NOMO-1 treated with dmso at 0.1 percent for 144 hours (cell line): ENCODE data around the gene ARMH2.
"Not testable (repeated sequence)": the region's sequence is repeated elsewhere in the genome, so short reads cannot be mapped to it uniquely, and the experiment has no call there.

Experiments used
- DNase-seq: peaks from one replicate; lab custom pipeline; 2025; ENCODE audit not compliant: unreplicated experiment; lab: John Stamatoyannopoulos, UW

ARMH2 gene

DNA sequence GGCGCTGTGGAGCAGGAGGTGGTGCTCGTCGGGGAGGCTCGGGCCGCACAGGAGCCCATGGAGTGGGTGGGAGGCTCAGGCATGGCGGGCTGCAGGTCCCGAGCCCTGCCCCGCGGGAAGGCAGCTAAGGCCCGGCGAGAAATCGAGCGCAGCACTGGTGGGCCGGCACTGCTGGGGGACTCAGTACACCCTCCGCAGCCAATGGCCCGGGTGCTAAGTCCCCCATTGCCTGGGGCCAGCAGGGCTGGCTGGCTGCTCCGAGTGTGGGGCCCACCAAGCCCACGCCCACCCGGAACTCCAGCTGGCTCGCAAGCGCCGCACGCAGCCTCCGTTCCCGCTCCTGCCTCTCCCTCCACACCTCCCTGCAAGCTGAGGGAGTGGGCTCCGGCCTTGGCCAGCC lies 32.7 kb downstream of the ARMH2 start:
- not testable (repeated sequence) for DNase-seq

DNA sequence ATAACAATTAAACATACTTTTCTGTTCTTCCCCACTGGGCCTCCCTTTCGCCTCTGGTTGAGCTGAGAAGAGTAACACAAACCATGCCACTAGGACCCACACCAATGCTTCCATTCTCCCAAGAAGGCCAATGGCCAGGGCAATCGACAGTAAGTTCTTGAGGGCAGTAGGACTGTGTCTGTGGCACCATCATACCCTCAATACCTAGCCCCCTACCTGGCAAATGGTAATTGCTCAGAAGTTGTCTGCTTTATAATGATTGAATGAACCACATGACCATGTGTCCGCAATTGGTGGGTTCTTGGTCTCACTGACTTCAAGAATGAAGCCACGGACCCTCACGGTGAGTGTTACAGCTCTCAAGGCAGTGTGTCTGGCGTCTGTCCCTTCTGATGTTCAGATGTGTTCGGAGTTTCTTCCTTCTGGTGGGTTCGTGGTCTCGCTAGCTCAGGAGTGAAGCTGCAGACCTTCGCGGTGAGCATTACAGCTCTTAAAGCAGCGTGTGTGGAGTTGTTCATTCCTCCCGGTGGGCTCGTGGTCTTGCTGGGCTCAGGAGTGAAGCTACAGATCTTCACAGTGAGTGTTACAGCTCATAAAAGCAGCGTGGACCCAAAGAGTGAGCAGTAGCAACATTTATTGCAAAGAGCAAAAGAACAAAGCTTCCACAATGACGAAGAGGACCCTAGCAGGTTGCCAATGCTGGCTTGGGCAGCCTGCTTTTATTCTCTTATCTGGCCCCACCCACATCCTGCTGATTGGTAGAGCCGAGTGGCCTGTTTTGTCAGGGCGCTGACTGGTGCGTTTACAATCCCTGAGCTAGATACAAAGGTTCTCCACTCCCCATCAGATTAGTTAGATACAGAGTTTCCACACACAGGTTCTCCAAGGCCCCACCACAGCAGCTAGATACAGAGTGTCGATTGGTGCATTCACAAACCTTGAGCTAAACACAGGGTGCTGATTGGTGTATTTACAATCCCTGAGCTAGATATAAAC lies 33.6 kb downstream of the ARMH2 start:
- not testable (repeated sequence) for DNase-seq

DNA sequence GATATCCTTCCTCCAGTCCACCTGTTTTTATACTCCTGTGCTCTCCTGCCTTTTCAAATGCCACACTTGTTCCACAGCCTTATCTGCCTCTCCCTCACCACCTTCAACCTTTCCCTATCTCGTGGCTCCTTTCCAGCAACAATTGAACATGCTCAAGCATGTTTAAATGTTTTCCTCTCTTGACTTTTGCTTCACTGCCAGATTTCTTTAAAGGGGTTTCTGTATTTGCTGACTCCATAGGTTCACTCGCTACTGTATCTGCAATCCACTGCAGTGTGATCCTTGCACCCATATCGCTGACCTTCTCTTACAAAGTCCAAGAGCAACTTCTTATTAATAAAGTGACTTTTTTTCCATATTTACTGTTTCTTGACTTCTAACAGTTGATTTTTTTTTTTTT lies 35.1 kb downstream of the ARMH2 start:
- DNase-seq, result no peak

DNA sequence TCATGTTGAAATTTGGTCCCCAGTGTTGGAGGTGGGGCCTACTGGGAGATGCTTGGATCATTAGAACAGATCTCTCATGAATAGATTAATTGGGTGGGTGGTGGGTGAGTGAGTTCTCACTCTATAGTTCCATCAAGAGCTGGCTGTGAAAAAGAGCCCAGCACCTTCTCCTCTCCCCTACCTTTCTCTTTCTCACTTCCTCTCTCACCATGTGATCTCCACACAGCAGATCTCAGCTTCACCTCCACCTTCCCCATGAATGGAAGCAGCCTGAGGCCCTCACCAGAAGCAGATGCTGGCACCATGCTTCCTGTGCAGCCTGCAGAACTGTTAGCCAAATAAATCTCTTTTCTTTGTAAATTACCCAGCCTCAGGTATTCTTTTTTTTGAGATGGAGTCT lies 36.9 kb downstream of the ARMH2 start:
- no peak for DNase-seq

DNA sequence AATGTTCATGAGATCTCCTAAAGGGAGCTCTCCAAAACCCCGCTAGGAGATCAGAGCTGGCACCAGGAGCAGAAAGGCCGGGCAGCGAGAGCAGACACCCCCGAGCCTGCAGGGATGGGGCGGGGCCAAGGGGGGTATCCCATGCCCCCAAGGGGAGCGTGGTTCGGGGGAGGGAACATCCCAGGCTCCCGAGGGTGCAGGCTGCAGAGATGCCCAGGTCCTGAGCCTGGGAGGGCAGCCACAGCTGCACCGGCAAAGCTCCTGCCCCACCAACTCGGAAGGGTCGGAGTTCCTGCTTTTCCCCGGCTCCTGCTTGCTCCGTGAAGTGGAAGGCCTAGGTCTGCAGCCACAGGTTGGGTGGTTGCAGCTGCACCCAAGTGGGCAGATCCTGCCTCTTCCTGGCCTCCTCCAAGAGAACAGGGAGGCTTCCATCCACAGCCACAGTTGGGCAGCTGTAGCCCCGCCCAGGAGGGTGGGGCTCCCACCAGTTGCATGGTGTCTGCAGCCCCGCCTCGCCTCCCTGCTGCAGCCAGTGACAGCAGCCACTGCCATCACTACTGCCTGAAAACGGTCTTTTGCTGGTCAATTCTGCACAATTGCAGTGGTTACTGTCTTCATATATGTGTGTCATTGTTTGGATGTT lies 37.4 kb downstream of the ARMH2 start:
- no peak for DNase-seq

DNA sequence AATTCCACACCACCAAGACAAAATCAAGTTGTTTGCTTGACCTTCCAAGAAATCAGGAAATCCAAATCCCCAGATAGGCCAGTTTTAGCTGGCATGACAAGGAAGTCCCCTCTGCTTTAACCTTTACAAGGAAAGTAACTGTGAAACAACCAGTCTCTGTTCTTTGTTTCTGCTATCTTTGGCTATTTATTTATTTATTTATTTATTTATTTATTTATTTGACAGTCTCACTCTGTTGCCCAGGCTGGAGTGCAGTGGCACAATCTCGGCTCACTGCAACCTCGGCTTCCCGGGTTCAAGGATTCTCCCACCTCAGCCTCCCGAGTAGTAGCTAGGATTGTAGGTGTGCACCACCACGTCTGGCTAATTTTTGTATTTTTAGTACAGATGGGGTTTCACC lies 38.5 kb downstream of the ARMH2 start:
- no peak for DNase-seq

DNA sequence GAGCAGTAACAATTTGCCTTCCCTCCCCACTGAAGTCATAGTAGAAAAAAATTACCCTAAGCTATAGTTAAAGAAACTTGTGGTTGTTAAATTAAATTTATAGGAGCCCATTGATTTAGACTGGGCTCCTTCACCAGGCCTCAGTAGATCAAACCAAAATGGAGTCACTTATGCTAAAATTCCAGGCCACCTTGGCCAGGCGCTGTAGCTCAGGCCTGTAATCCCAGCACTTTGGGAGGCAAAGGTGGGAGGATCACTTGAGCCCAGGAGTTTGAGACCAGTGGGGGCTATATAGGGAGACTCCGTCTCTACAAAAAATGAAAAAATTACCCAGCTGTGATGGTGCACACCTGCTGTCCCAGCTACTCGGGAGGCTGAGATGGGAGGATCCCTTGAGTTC lies 39.0 kb downstream of the ARMH2 start:
- DNase-seq, result no peak

DNA sequence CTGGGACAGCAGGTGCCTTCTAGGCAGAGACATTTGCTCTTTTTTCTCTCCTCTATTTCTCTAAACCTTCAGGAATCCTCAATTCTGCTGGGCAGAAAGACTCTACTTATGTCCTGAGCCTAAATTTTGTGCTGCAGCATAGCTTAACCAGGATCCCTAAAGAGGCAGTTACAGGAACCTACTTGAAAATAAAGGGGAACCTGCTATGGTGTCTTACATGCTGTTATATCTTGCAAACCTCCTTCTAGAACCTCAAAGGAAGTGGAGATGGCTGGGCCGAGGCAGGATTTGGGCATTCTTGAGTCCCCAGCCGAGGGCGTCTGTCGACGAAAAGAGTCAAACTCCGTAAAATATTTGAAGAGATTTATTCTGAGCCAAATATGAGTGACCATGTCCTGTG lies 41.1 kb downstream of the ARMH2 start:
- no peak for DNase-seq

DNA sequence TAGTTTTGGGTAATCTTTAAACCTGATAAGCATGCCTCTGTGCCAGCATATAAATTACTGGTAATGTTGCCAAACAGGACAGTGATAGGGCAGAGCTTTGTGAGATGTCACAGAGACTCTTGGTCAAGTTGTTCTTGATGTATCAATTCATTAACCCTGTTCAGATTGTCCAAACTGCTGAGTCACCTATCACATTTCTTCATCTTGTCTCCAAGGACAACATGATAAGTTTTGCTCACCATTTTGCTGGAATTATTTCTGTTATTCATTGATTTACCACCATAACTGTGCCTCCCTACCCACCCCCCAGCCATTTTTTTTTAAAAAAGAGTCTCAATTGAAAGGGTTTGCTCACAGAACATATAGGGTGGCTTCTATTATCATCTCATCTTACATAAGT lies 43.4 kb downstream of the ARMH2 start:
- DNase-seq, result no peak

DNA sequence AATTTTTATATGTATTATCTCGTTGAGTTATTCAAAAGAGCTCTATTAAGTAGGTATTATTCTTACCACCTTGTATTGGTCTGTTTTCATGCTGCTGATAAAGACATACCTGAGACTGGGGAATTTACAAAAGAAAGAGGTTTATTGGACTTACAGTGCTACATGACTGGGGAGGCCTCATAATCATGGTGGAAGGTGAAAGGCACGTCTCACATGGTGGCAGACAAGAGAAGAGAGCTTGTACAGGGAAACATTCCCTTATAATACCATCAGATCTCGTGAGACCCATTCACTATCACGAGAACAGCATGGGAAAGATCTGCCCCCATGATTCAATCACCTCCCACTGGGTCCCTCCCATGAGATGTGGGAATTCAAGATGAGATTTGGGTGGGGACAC lies 44.3 kb downstream of the ARMH2 start:
- DNase-seq, result not testable (repeated sequence)

DNA sequence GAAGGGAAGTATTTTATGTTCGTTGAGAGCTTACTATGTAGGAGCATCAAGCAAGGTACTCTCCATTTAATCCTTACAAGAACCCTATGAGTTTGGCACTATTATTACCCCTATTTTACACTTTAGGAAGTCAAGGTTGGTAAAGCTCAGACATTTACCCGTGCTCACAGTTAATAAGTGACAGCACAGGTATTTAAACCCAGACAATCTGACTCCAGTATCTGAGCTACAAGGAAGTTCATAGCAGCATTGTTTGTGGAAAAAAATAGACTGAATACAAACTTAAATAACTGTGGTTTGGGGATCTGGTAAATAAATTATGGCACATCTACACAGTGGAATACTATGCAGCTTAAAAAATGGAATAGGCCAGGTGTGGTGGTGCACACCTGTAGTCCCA lies 45.2 kb downstream of the ARMH2 start:
- DNase-seq, result no peak

DNA sequence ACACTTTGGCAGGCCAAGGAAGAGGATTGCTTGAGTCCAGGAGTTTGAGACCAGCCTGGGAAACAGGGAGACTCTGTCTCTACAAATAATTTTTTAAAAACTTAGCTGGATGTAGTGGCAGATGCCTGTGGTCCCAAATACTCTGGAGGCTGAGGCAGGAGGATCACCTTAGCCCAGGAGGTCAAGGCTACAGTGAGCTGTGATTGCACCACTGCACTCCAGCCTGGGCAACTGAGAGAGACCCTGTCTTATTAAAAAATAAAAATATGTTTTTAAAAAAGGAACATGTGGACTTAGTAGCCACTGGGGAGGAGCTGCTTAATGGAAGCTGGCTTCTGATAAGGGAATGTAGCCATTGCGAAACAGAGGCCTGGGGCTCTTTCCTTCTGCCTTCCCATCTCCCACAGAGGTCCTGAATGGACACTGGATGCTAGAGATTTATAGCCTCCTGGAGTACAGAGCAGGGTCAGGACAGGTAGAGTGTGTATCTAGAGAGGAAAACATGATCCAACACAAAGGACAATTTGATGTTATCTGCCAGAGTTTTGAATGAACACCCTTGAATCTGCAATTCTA lies 45.7 kb downstream of the ARMH2 start:
- DNase-seq, result no peak

DNA sequence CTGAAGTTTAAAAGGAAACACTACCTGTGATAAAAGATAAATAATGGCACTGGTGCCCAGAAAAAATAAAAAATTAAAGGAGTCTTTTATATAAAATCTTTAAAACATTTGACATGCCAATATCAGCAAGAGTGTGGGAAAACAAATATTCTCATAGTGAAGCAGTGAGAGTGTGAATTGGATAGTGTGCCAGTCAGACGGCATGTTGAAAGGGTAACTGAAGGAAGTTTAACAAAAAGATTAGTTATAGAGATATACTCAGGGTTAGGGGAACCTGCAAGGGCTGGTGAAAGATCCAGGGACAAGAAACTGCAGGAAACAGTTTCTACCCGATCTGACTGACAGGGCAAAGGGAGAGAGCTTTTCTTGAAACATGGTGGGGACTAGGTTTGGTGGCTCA lies 46.2 kb downstream of the ARMH2 start:
- no peak for DNase-seq

DNA sequence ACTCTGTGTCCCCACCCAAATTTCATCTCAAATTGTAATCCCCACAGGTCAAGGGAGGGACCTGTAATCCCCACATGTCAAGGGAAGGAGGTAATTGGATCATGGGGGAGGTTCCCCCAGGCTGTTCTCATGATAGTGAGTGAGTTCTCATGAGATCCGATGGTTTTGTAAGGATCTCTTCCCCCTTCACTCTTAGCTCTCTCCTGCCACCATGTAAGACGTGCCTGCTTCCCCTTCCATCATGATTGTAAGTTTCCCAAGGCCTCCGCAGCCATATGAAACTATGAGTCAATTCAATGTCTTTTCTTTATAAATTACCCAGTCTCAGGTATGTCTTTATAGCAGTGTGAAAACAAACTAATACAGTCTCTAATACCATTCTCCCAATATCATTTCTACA lies 47.8 kb downstream of the ARMH2 start:
- DNase-seq, result not testable (repeated sequence)

DNA sequence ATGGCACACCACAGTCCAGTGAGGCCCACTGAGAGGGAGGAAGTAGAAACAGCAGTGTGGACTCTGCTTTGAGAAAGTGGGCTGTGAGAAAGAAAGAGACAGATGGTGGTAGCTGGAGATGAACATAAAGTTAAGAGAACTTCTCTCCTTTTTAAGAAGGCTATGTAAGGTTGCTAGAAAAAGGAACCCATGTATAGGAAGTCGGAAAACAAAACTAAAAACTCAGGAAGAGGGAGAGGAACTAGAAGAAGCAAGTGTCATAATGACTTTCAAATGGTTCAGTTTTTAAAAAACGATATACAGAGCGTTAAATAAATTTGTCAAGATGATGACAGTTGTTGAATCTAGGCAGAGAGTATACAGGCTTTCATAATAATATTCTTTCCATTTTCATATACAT lies 49.4 kb downstream of the ARMH2 start:
- no peak for DNase-seq
